Liver (tissue), 9 donors: ENCODE data around the gene HPCAL1. TPM values are rescaled to one million over a fixed set of nuclear protein-coding genes. Genes with fewer than 3 reads are reported as not detected.

Source experiments
- DNase-seq: peaks from one replicate; pipeline ENCODE4 v3.0.0-alpha.2; 2017; ENCODE audit warnings: low spot score
- H3K27ac ChIP-seq, 2 donors: one replicate each; pipeline ENCODE4 v1.7.0; 2013; ENCODE audit warnings: inconsistent platforms in 2 of 2, low read length in 2 of 2, control low read depth in 1 of 2, low read depth in 1 of 2, mild to moderate bottlenecking in 1 of 2
- H3K27me3 ChIP-seq, 4 donors: one replicate each; pipeline versions ENCODE4 v1.6.1 to v1.7.0; 2013; ENCODE audit warnings: low read length in 3 of 4, inconsistent platforms in 1 of 4, mild to moderate bottlenecking in 1 of 4, moderate library complexity in 1 of 4; ENCODE audit not compliant: control insufficient read depth in 4 of 4, insufficient read depth in 4 of 4
- H3K36me3 ChIP-seq, 4 donors: one replicate each; pipeline versions ENCODE4 v1.6.1 to v1.7.0; 2013; ENCODE audit warnings: low read length in 3 of 4, mild to moderate bottlenecking in 3 of 4, low read depth in 1 of 4, moderate library complexity in 1 of 4; ENCODE audit not compliant: control insufficient read depth in 4 of 4, insufficient read depth in 3 of 4
- H3K4me1 ChIP-seq, 4 donors: one replicate each; pipeline versions ENCODE4 v1.6.1 to v1.7.0; 2013; ENCODE audit warnings: low read length in 3 of 4, mild to moderate bottlenecking in 3 of 4, moderate library complexity in 1 of 4; ENCODE audit not compliant: control insufficient read depth in 4 of 4, insufficient read depth in 4 of 4
- H3K4me3 ChIP-seq, 3 donors: one replicate each; pipeline versions ENCODE4 v1.6.1 to v1.7.0; 2013; ENCODE audit warnings: low read length in 3 of 3, control low read depth in 1 of 3, low read depth in 1 of 3, mild to moderate bottlenecking in 1 of 3
- H3K9ac ChIP-seq, 2 donors: one replicate each; pipeline ENCODE4 v1.7.0; 2013; ENCODE audit warnings: low read length in 2 of 2, mild to moderate bottlenecking in 2 of 2, moderate library complexity in 2 of 2, control low read depth in 1 of 2, low read depth in 1 of 2
- H3K9me3 ChIP-seq, 4 donors: one replicate each; pipeline versions ENCODE4 v1.6.1 to v1.7.0; 2013; ENCODE audit warnings: low read length in 3 of 4; ENCODE audit not compliant: control insufficient read depth in 4 of 4
- FOXA1 ChIP-seq: IDR thresholded peaks from 2 replicates; pipeline ENCODE4 v1.6.1; 2016; ENCODE audit warnings: antibody characterized with exemption
- FOXA2 ChIP-seq: IDR thresholded peaks from 2 replicates; pipeline ENCODE4 v1.6.1; 2016; ENCODE audit warnings: antibody characterized with exemption
- HNF4A ChIP-seq, 2 donors: conservative IDR thresholded peaks; 2 replicates each; pipeline ENCODE4 v1.6.1; 2016; ENCODE audit warnings: antibody characterized with exemption in 2 of 2, mild to moderate bottlenecking in 2 of 2
- NR2F2 ChIP-seq: IDR thresholded peaks from 2 replicates; pipeline ENCODE4 v1.6.1; 2016; ENCODE audit warnings: antibody characterized with exemption
- RXRA ChIP-seq, 2 donors: IDR thresholded peaks; 2 replicates each; pipeline ENCODE4 v1.6.1; 2017 to 2018; ENCODE audit warnings: antibody characterized with exemption in 2 of 2, mild to moderate bottlenecking in 1 of 2
- TAF1 ChIP-seq: conservative IDR thresholded peaks from 2 replicates; pipeline ENCODE4 v1.6.1; 2016; ENCODE audit warnings: antibody characterized with exemption, mild to moderate bottlenecking
- WGBS: extraction: QIAGEN DNeasy Blood & Tissue Kit; methylation state at CpG from one replicate; pipeline ENCODE4 v1.1.7; 2013; 5-methylcytosine and 5-hydroxymethylcytosine counted together
- polyA plus RNA-seq, 2 donors: library from polyadenylated mRNA; stranded (reverse) in 1 of 2; unstranded in 1 of 2; fragments of 200-250 nt in 1 of 2; fragments of >200 nt in 1 of 2; fragmentation: Nextera tagmentation in 1 of 2; extraction: Ambion mirVana in 1 of 2; gene quantifications; one replicate each; pipeline versions ENCODE4 v1.2.1 to v1.2.3, GENCODE V29; 2013 to 2015
- total RNA-seq, 2 donors: library from RNA; depleted of rRNA; stranded (reverse); fragments of >200 nt; gene quantifications; one replicate each; pipeline ENCODE4 v1.2.3, GENCODE V29; 2014
- TF ChIP-seq, protein P1 (sequence below): fragments of 150-350 bp; IDR thresholded peaks from 2 replicates; pipeline ENCODE4 v1.5.1; 2017; ENCODE audit warnings: improper control_type of control experiment, low read depth, low read length; ENCODE audit not compliant: missing input control
- TF ChIP-seq, protein P2 (sequence below): IDR thresholded peaks from 2 replicates; pipeline ENCODE4 v1.6.1; 2016; ENCODE audit warnings: antibody characterized with exemption
- TF ChIP-seq, protein P3 (sequence below): IDR thresholded peaks from 2 replicates; pipeline ENCODE4 v1.6.1; 2016; ENCODE audit warnings: antibody characterized with exemption, mild to moderate bottlenecking
- donor health status: healthy.
- donor health status: healthy.
- donor health status: healthy.
- donor health status: healthy.
- donor health status: healthy.

The HPCAL1 gene
- total and polyA plus RNA-seq, 4 donors: 17.3 to 27.9 (median 22.9) TPM

DNA sequence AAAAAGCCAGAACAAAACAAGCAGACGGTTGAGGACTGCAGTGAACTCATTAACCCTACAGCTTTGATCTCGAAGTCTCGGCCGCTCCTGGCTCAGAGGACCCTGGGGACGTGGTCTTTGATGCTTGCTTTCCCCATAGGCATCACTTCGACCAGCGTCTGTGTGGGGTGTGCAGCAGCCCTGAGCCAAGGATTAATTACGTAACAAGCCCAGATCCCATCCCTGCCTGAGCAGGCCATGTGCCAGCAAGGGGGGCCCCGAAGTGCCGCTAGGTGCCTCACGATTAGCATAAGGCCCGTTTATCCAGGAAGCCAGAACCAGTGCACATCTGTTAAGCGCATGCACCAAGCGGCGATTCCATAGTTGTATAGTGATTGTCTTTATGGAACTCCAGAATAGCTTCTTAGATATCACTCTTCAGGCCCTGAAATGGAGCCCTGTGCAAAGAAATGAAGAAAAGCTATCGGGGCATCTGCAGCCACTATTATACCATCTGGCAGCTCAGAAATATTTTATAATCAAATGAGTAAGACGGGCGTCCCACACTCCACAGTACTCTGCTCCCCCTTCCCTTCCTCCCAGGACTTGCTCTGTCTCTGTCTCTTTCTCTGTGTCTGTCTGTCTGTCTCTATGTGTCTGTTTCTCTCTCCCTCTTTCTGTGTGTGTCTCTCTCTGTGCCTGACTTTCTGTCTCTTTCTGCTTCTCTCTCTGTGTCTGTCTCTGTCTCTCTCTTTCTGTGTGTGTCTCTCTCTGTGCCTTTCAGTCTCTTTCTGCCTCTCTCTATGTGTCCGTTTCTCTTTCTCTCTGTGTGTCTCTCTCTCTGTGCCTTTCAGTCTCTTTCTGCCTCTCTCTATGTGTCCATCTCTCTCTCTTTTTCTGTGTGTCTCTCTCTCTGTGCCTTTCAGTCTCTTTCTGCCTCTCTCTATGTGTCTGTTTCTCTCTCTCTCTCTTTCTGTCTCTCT is 41.7 kb downstream of the HPCAL1 start:
- H3K4me3 ChIP-seq: no peak overlapping the region
- no peaks in the 10 kb centered on the region for H3K9me3 ChIP-seq
- H3K9ac ChIP-seq: no peak overlapping the region
- no peak for DNase-seq
- H3K27ac ChIP-seq: no peak overlapping the region
- whole genome bisulfite sequencing: 87% methylated on average over 19 of the region's 19 CpGs
- no peaks in the 10 kb centered on the region for H3K36me3 ChIP-seq
- no peaks in the 10 kb centered on the region for H3K27me3 ChIP-seq
- peaks cover 10 to 36% (median 19%) of the 10 kb centered on the region in 4 donors for H3K4me1 ChIP-seq
- no peak for TF ChIP-seq HNF4A (conservative IDR thresholded peaks at IDR 0.05)
- TF ChIP-seq, protein P1, sequence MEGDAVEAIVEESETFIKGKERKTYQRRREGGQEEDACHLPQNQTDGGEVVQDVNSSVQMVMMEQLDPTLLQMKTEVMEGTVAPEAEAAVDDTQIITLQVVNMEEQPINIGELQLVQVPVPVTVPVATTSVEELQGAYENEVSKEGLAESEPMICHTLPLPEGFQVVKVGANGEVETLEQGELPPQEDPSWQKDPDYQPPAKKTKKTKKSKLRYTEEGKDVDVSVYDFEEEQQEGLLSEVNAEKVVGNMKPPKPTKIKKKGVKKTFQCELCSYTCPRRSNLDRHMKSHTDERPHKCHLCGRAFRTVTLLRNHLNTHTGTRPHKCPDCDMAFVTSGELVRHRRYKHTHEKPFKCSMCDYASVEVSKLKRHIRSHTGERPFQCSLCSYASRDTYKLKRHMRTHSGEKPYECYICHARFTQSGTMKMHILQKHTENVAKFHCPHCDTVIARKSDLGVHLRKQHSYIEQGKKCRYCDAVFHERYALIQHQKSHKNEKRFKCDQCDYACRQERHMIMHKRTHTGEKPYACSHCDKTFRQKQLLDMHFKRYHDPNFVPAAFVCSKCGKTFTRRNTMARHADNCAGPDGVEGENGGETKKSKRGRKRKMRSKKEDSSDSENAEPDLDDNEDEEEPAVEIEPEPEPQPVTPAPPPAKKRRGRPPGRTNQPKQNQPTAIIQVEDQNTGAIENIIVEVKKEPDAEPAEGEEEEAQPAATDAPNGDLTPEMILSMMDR: no peak

DNA sequence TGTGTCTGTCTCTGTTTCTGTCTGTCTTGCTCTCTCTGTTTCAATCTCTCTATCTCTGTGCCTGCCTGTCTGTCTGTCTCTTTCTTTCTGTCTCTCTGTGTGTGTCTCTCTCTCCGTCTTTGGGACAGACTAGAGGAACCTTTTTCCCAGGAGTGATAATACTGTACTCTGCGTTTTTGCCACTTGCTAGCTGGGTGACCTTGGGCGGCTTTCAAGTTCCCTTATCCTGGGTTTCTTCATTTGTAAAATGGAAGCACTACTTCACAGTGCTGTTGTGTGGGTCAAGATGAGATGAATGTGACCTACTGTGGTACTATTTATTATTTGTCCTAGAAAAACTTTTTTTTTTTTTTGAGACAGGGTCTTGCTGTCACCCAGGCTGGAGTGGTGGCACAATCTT is 42.4 kb downstream of the HPCAL1 start:
- Histone ChIP-seq H3K9me3 (no peaks in the 10 kb centered on the region), H3K36me3 (no peaks in the 10 kb centered on the region), H3K9ac (no peak overlapping the region), H3K4me3 (no peak overlapping the region), H3K27me3 (no peaks in the 10 kb centered on the region), H3K27ac (no peak overlapping the region), H3K4me1 (peaks cover 10 to 36% (median 19%) of the 10 kb centered on the region in 4 donors)
- DNase-seq: no peak
- WGBS: 80% methylated on average over 3 of the region's 3 CpGs
- TF ChIP-seq TAF1: no peak
- TF ChIP-seq RXRA (IDR thresholded peaks at IDR 0.05): no peak
- TF ChIP-seq, protein P2, sequence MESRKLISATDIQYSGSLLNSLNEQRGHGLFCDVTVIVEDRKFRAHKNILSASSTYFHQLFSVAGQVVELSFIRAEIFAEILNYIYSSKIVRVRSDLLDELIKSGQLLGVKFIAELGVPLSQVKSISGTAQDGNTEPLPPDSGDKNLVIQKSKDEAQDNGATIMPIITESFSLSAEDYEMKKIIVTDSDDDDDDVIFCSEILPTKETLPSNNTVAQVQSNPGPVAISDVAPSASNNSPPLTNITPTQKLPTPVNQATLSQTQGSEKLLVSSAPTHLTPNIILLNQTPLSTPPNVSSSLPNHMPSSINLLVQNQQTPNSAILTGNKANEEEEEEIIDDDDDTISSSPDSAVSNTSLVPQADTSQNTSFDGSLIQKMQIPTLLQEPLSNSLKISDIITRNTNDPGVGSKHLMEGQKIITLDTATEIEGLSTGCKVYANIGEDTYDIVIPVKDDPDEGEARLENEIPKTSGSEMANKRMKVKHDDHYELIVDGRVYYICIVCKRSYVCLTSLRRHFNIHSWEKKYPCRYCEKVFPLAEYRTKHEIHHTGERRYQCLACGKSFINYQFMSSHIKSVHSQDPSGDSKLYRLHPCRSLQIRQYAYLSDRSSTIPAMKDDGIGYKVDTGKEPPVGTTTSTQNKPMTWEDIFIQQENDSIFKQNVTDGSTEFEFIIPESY: no peak
- TF ChIP-seq FOXA2: no peak
- TF ChIP-seq FOXA1: no peak
- no peak for TF ChIP-seq NR2F2
- TF ChIP-seq, protein P3, sequence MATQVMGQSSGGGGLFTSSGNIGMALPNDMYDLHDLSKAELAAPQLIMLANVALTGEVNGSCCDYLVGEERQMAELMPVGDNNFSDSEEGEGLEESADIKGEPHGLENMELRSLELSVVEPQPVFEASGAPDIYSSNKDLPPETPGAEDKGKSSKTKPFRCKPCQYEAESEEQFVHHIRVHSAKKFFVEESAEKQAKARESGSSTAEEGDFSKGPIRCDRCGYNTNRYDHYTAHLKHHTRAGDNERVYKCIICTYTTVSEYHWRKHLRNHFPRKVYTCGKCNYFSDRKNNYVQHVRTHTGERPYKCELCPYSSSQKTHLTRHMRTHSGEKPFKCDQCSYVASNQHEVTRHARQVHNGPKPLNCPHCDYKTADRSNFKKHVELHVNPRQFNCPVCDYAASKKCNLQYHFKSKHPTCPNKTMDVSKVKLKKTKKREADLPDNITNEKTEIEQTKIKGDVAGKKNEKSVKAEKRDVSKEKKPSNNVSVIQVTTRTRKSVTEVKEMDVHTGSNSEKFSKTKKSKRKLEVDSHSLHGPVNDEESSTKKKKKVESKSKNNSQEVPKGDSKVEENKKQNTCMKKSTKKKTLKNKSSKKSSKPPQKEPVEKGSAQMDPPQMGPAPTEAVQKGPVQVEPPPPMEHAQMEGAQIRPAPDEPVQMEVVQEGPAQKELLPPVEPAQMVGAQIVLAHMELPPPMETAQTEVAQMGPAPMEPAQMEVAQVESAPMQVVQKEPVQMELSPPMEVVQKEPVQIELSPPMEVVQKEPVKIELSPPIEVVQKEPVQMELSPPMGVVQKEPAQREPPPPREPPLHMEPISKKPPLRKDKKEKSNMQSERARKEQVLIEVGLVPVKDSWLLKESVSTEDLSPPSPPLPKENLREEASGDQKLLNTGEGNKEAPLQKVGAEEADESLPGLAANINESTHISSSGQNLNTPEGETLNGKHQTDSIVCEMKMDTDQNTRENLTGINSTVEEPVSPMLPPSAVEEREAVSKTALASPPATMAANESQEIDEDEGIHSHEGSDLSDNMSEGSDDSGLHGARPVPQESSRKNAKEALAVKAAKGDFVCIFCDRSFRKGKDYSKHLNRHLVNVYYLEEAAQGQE: no peak
